ENCODE data around the gene PPP2CA. TPM values are rescaled to one million over a fixed set of nuclear protein-coding genes. Genes with fewer than 3 reads are reported as not detected.

PPP2CA gene
- total RNA-seq = 68.2 and 70.4 TPM in 2 replicates

DNA sequence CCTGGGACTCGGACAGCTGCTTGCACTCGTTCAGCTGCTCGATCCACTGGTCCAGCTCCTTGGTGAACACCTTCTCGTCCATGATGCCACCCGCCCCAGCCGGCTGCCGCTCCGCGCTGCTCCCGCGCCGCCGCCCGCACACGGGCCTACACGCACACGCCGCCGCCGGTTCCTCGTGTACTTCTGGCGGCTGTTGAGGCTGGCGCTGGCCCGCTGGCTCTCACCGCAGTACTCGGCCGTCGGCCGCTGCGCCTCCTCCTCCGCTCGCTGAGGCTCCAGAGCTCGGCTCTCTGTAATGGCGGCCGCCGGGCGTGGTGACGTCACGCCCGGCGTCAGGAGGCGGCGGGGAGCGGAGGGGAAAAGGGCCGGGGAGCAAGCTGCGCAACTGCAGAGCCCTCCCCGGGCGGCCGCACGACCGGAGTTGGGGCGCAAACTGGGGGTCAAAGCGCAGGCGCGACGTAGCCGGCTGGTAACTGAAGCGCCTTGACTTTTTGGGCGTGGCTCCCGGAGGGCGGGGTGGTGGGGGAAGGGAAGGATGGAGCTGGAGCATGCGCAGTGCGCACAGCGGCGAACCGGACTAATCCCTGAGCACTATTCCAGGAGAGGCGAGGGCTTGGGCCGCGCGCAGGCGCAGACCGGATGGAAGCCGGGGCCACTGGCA, at the start of gene PPP2CA:
Gene PPP2CA, minus strand, starts transcription at position 294 of the 661 bp plus-strand sequence. Its CDS starts 212 bp downstream, at position 82.

DNA sequence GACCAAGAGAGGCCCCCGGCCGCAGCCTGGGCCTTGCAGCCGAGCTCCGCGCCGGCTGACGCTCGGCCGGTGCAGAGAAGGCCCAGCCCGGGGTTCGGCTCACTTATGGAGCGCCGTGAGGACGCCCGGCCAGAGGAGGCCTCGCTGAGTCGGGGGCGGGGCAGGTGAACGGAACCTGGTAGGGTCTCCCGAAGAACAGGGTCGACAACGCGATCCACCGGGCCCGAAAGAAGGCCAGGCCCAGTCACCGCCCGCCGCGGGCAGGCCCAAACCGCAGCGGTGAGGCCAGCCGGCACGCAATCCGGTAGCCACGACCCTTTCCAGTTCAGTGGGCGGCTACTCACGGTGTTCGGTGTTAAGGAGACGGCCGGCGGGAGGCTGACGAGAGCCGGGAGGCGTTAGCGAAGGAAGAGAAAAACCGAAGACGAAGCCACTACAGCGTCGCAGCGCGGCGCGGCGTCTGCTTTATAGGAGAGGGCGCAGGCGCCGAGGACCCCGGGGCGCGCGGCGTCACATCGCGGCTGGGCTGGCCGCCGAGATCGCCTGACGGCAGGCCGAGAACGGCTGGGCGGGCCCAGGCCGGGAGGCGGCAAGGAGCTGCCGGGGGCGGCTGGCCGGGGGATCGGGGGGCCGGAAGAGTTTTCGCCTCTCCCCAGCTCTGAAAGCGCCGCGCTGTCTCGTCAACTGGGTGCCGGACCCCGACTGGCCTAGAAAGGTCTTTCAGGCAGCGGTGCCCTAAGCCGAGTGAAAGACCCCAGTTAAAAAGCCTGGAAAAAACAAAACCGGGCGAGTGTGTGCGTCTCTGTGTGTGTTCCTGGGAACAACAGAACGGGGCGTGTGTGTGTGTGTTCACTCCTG, 49.1 kb downstream of the PPP2CA start, which contains the start of gene SKP1:
Gene SKP1, minus strand, starts transcription at position 440 of the 858 bp plus-strand sequence. CDS start 2,928 bp downstream, outside the sequence.

Other genes starting within 250 kb of the PPP2CA start
- 438 and 451 TPM in 2 replicates for gene VDAC1, start 221.1 kb downstream of the PPP2CA start, total RNA-seq
- 0.40 and 0.98 TPM in 2 replicates for gene TCF7, start 111.4 kb downstream of the PPP2CA start, total RNA-seq
- gene SKP1, start 49.1 kb downstream of the PPP2CA start, total RNA-seq = 377 and 406 TPM in 2 replicates
- gene CDKL3, start 141.1 kb upstream of the PPP2CA start, total RNA-seq = 1.6 and 1.7 TPM in 2 replicates
- gene UBE2B, start 145.5 kb upstream of the PPP2CA start, total RNA-seq = 21.9 and 33.2 TPM in 2 replicates
- gene CDKN2AIPNL, start 185.8 kb upstream of the PPP2CA start, total RNA-seq = 17.5 and 19.4 TPM in 2 replicates